GM21526 (cell line): ENCODE measurements around the gene OPHN1.
"Not testable (repeated sequence)": the region's sequence is repeated elsewhere in the genome, so short reads cannot be mapped to it uniquely, and the experiment has no call there.

Experiments used
- ATAC-seq: cut with Tn5 transposase; IDR thresholded peaks from one replicate; pipeline ENCODE4 v1.9.1; 2021; ENCODE audit warnings: moderate library complexity; ENCODE audit not compliant: unreplicated experiment, low FRiP score

The OPHN1 gene

DNA sequence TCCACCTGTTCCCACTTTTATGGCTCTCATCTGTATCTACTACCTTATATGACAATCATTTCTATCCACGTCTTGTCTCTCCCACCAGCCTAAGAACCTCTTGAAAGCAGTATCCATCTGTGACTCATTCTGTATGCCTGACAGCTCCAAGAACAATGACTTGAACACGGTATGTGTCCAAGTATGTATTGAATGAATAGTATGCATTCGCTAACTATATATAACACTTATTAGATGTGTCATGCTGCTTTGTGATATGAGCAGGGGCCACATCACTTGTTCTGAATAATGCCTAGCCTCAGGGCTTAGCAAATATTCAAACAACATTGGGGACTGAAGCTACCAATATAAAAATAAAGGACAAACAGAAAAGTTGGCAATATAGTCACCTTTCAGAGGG is 4.9 kb downstream of the OPHN1 start:
- no peak for ATAC-seq

DNA sequence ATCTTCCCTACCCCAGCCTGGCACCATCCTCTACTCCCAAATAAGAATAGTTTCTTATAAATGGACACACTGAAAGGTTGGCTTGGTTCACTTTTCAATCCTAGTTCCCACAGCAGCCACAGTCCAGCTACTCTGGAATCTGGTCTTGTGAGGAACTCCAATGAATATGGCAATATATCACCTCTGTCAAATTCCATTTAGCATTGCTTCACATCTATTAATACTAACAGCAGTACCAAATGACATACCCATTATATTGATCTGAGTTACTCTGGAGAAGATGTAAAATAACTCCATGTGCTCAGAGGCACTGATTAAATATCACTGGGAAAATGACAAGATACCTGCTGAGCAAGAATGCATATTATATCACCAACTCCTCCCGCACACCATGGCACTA is 8.6 kb downstream of the OPHN1 start:
- ATAC-seq: no peak

DNA sequence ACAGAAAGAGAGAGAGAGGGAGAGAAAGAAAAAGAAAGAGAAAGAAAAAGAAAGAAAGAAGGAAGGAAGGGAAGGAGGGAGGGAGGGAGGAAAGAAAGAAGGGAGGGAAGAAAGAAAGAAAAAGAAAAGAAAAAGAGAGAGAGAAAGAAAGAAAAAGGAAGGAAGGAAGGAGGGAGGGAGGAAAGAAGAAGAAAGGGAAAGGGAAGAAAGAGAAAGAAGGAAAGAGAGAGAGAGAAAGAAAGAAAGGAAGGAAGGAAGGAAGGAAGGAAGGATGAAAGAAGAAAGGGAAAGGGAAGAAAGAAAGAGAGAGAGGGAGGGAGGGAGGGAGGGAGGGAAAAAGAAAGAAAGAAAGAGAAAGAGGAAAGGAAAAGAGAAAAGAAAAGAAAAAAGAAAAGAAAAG is 10.8 kb downstream of the OPHN1 start:
- ATAC-seq: no peak

DNA sequence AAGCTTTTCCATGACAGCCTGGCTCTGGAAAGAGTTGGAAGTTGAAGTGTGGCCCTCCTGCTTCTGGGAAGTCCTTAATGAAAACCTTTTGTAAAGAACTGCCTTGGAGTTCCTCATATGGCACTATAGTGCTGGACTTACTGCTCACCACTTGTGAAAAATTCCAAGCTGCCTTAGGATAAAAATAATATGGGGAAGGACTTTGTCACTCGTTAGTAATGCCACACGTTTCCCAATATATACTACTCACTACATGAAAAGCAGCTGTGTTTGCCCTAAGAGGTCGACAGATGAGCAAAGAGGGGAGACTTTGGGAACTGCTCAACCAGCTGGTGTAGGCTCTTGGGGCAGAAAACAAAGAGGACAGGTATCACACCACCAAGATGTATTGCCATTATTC is 11.7 kb downstream of the OPHN1 start:
- ATAC-seq: no peak

- ATAC-seq: no peak
Observed at GRCh38 chrX:68420559-68420958, 12.7 kb downstream of the OPHN1 start.

DNA sequence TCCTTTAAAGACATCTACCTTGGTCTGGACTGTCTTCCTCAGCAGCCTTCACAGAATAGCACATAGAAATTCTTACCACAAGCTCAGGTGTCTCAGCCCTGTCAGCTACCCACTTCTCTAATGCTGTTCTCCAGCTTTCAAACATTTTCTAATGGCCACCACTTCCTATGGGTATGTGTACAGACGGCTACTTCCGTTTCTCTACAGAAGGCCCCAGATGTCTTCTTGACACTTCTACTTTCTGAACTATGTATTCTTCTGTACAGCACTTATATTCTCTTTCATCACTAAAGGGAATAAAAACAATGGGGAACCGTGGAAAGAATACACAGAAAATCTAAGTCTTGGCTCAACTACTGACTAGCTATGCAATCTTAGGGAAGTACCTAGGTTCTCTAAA is 13.3 kb downstream of the OPHN1 start:
- no peak for ATAC-seq

DNA sequence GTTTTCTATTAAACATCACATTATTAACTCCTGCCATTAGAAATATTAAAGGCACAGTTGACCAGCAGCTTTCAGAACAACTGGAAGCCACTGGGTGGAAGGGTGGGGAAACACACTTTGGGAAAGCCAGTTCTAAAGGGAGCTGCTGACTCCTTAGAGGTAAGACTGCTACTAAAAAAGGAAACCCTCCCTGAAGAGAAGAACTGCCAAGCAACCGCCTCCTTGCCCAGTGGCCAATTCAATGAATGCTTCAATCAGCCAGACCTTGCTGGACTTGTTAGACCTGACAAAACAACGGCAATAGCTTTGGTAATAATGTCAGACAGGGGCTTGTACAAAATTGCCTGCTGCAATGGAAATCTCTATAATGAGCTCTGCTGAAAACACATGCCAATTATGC is 15.6 kb downstream of the OPHN1 start:
- no peak for ATAC-seq

GRCh38 chrX:68416592-68416991 is 16.7 kb downstream of the OPHN1 start:
- ATAC-seq: no peak

GRCh38 chrX:68415316-68415715 is 18.0 kb downstream of the OPHN1 start:
- ATAC-seq: no peak

DNA sequence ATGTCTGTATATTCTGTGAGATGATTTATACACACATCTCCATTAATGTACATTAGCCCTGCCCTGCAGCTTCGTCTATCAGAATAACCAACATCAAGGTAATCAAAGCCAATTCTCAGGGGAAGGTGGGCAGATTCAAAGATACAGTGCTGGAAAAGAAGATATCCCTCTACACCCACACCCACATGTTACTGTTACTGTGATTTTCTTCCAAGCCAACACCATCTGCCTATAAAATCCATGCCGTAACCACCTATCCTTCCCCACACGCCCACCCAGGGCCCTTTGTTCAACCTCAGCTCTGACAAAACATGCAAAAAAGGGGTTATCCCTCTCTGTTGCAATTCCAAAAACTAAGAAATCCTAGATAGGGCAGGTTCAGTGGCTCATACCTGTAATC is 20.0 kb downstream of the OPHN1 start:
- no peak for ATAC-seq

DNA sequence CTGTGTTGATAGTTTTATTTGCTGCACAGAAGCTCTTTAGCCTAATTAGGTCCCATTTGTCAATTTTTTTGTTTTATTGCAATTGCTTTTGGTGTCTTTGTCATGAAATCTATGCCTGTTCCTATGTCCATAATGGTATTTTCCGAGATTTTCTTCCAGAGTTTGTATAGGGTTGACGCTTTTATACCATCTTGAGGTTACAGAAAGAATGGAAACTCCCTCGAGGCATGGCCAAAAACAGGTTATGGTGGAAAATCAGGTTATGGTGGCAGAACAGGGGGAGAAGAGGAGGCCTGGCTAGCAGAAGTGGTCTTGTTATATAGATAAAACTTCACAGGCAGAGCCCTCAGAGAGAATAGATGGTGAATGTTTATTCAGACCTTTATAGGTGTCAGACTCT is 21.6 kb downstream of the OPHN1 start:
- ATAC-seq: no peak

- ATAC-seq: no peak
Observed at GRCh38 chrX:68409194-68409593, 24.1 kb downstream of the OPHN1 start.

GRCh38 chrX:68403522-68403921 is 29.8 kb downstream of the OPHN1 start:
- no peak for ATAC-seq

DNA sequence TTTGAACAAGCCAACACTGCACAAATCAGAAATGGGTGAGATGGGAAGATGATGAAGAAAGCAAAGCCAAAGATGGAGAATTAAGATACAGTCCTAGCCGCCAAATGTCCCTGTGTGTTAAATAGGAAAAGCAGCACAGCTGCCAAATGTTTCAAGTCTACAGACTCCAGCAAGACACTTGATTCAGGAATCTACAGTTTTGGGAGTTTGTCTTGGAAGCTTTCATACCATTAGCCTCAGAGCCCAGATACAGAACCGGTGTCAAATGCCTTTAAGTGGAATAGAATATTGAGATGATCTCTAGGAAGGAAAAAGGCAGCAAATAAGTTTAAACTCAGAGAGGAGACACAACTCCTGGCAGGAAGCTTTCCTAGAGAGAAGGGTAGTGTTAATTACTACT is 30.3 kb downstream of the OPHN1 start:
- ATAC-seq: no peak

DNA sequence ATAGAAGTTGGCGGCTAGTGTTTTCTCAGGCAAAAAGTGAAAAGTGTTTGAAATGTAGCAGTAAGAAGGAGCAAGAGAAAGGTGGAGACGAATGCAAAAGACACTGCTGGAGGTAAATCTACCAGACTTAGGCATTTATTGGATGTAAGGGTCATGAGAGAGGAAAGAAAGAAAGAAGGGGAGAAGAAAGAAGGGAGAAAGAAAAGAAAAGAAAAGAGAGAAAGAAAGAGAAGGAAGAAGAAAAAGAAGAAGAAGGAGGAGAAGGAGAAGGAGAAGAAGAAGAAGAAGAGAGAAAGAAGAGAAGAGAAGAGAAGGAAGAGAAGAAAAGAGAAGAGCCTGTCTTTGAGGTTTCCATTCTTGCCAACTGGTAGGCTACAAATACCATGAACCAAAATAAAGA is 31.2 kb downstream of the OPHN1 start:
- no peak for ATAC-seq

DNA sequence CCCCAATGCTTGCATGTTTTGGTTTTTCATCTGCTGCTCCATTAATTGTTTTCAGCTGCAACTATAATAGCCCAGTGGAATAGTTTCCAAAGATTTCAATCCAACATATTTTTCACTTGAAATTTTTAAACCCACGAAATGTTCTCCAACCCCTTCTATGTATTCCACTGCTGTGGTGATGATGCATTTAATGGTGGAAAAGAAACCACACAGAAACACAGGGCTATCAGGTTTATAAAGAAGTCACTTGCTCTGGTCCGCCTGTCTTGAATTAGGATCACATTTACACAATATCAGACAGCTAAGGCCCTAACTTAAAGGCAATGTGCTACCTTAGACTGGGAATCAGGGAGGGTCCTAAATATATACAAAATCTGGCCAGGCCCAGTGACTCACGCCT is 35.0 kb downstream of the OPHN1 start:
- no peak for ATAC-seq

- no peak for ATAC-seq
Observed at GRCh38 chrX:68396953-68397352, 36.3 kb downstream of the OPHN1 start.

GRCh38 chrX:68389419-68389960 is 43.8 kb downstream of the OPHN1 start:
- not testable (repeated sequence) for ATAC-seq

GRCh38 chrX:68387776-68388175 is 45.5 kb downstream of the OPHN1 start:
- no peak for ATAC-seq

DNA sequence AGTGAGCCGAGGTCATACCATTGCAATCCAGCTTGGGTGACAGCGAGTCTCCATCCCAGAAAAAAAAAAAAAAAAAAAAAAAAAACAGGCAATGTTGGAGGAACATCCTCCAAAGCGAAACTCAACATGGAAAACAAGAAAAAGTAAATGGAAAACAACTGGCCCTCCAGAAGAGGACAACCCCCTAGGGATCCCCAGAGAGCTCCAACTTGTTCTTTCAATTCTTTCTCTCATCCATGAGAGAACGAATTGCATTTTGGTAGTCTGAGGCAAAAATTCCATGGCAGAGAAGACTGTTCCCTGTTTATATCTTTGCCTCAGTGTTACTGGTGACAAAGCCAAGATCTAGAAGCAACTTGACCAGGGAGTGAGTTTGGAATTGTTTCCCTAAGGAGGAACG is 49.8 kb downstream of the OPHN1 start:
- no peak for ATAC-seq

- ATAC-seq: not testable (repeated sequence)
Observed at GRCh38 chrX:68377579-68377978, 55.7 kb downstream of the OPHN1 start.

DNA sequence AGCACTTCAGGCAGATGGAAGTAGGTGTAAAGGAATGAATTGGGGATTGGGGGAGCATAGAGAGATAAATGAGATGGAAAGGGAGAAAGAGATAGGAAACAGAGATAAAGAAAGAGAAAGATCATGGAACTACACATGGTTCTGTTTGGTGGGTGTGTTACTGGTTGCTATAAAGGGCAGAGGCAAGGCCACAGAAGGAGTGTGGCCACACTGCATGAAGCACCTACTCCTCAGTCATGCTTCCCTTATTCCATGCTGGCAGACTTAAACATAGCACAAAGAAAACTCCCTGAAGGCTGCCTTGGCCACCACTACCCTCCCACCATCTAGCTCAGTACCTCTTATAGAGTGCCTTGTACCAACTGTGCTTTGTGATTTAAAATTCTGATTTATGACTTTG is 56.9 kb downstream of the OPHN1 start:
- no peak for ATAC-seq

GRCh38 chrX:68375803-68376202 is 57.5 kb downstream of the OPHN1 start:
- ATAC-seq: no peak
